OCI-LY7 (cell line): Measurements from ENCODE around the gene PANK4. TPM values are rescaled to one million over a fixed set of nuclear protein-coding genes. Genes with fewer than 3 reads are reported as not detected.

ENCODE experiments used
- BruUV-seq: library from RNA; stranded (reverse); fragments of 400-500 nt; replicated peaks from 2 replicates; lab custom pipeline; 2021; lab: Mats Ljungman, UMichigan
- CTCF ChIA-PET: fragments of 300-600 bp; sonication (Branson Sonifier 250); formaldehyde crosslinking; loops from one replicate; lab custom pipeline; 2022; ENCODE audit warnings: antibody characterized with exemption; ENCODE audit not compliant: unreplicated experiment; lab: Charles Lee
- POLR2A ChIA-PET: fragments of 300-600 bp; sonication (Branson Sonifier 250); formaldehyde crosslinking; loops from one replicate; lab custom pipeline; 2022; ENCODE audit warnings: antibody characterized with exemption; lab: Charles Lee
- DNase-seq: peaks from one replicate; pipeline ENCODE4 v3.0.0-alpha.2; 2015; ENCODE audit warnings: low spot score
- H2AFZ ChIP-seq: fragments of 200-600 bp; sonication (generic), shearing (Covaris generic); 2 replicates; pipeline ENCODE4 v1.6.1; 2014; ENCODE audit warnings: mild to moderate bottlenecking, antibody characterized with exemption, low read length, moderate library complexity
- H3K27ac ChIP-seq: fragments of 200-600 bp; sonication (generic); 2 replicates; pipeline ENCODE4 v1.5.1; 2014; ENCODE audit warnings: mixed run types, low read depth, mild to moderate bottlenecking, moderate library complexity, low read length, inconsistent platforms; ENCODE audit not compliant: poor library complexity, severe bottlenecking
- H3K36me3 ChIP-seq: fragments of 200-600 bp; sonication (generic); 2 replicates; pipeline ENCODE4 v1.6.1; 2014; ENCODE audit warnings: mild to moderate bottlenecking, antibody characterized with exemption, low read length, moderate library complexity, mixed read lengths; ENCODE audit not compliant: insufficient read depth
- H3K4me1 ChIP-seq: fragments of 200-600 bp; sonication (generic); 2 replicates; pipeline ENCODE4 v1.5.1; 2014; ENCODE audit warnings: mild to moderate bottlenecking, low read length; ENCODE audit not compliant: insufficient read depth, poor library complexity, severe bottlenecking
- H3K4me2 ChIP-seq: fragments of 200-600 bp; sonication (generic); 2 replicates; pipeline ENCODE4 v1.6.1; 2014; ENCODE audit warnings: mild to moderate bottlenecking, low read length
- H3K4me3 ChIP-seq: fragments of 200-600 bp; sonication (generic); 2 replicates; pipeline ENCODE4 v1.5.1; 2014; ENCODE audit warnings: mild to moderate bottlenecking, low read depth, low read length; ENCODE audit not compliant: poor library complexity, severe bottlenecking
- H3K79me2 ChIP-seq: fragments of 200-600 bp; sonication (generic); 2 replicates; pipeline ENCODE4 v1.6.1; 2016; ENCODE audit warnings: low read depth, mild to moderate bottlenecking, low read length, moderate library complexity, mixed read lengths; ENCODE audit not compliant: insufficient read depth
- H3K9me2 ChIP-seq: fragments of 200-600 bp; sonication (generic); 2 replicates; pipeline ENCODE4 v1.6.1; 2016; ENCODE audit warnings: mild to moderate bottlenecking, low read length, mixed read lengths; ENCODE audit not compliant: insufficient read depth
- H3K9me3 ChIP-seq: fragments of 200-600 bp; sonication (generic); 2 replicates; pipeline ENCODE4 v1.6.1; 2014; ENCODE audit warnings: mild to moderate bottlenecking, mixed run types, low read length, mixed read lengths
- H4K20me1 ChIP-seq: fragments of 200-600 bp; sonication (generic); 2 replicates; pipeline ENCODE4 v1.6.1; 2014; ENCODE audit warnings: mild to moderate bottlenecking, antibody characterized with exemption, low read length, moderate library complexity, mixed read lengths; ENCODE audit not compliant: insufficient read depth
- CTCF ChIP-seq: fragments of 200-600 bp; sonication (generic); conservative IDR thresholded peaks from 2 replicates; pipeline ENCODE4 v1.5.1; 2014; ENCODE audit warnings: mild to moderate bottlenecking, antibody characterized with exemption, low read length, moderate library complexity, mixed read lengths
- EZH2phosphoT487 ChIP-seq: fragments of 200-600 bp; sonication (generic); IDR thresholded peaks from 2 replicates; pipeline ENCODE4 v1.6.1; 2018; ENCODE audit warnings: low read depth, borderline replicate concordance, mild to moderate bottlenecking, mixed run types, antibody characterized with exemption, low read length, moderate library complexity, mixed read lengths
- intact Hi-C: fragments of 100-400 bp; cut with micrococcal nuclease; formaldehyde crosslinking; loops from one replicate; pipeline ENCODE4 v1.10.0; 2022; ENCODE audit not compliant: unreplicated experiment
- total RNA-seq, 2 experiments: library from RNA; depleted of rRNA in 1 of 2; stranded (reverse); fragments of >200 nt in 1 of 2; shearing (Covaris generic) in 1 of 2; gene quantifications; 2 replicates each; pipeline ENCODE4 v1.2.3, GENCODE V29; 2014 to 2022

The PANK4 gene
- total RNA-seq, 2 experiments from 2014 or later = 49.1 to 55.9 TPM

- TF ChIP-seq EZH2phosphoT487 (no peak), CTCF (no peak)
- Histone ChIP-seq H3K4me2 (no peak overlapping the region), H2AFZ (no peak overlapping the region), H3K4me1 (no peaks in the 10 kb centered on the region), H3K79me2 (no peaks in the 10 kb centered on the region), H3K27ac (no peak overlapping the region), H4K20me1 (no peaks in the 10 kb centered on the region; the same call in 1 of the 2 replicates), H3K4me3 (no peak overlapping the region), H3K9me3 (no peaks in the 10 kb centered on the region), H3K9me2 (no peaks in the 10 kb centered on the region), H3K36me3 (peaks cover 89% of the 10 kb centered on the region)
- intact Hi-C loops = no loop called here
- ChIA-PET POLR2A (no interaction called here), CTCF (no interaction called here)
- no peak for DNase-seq
- BruUV-seq = no TSS peak
These were observed 13.5 kb downstream of the PANK4 start for GRCh38 chr1:2512862-2513421.

DNA sequence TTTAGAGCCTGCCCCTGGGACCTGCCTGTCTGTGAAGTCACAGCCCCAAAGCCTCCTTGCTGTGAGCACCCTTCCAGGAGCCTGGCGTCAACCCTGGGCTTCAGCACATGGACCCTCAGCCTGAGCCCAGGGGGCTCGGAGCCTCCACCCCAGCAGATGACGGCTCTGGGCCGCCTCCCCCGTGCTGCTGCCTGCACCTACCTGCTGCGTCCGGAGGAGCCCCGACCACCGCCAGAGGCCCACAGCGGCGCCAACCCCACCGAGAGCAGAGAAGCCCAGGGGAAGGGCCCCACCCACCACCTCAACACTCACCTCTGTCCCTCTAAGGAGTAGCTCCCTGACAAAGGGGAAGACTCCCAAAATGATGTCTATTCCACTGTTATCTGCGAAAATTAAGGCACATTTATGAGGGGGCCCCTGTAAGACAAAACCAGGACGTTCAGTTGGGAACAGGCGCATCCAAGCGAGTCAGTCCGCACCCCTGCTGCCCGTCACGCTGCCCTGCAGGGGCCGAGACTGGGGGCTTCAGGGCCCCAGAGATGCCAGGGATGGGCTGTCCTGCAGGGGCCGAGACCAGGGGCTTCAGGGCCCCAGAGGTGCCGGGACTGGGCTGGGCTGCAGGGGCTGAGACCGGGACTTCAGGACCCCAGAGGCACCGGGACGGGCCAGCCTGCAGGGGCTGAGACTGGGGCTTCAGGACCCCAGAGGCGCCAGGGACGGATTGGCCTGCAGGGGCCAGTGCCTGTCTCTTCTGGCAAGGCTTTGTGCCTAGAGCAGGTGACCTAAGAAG lies 15.8 kb downstream of the PANK4 start:
- Histone ChIP-seq H3K4me2 (no peak overlapping the region), H4K20me1 (no peaks in the 10 kb centered on the region; the same call in 1 of the 2 replicates), H3K4me3 (no peak overlapping the region), H3K36me3 (peaks cover 81% of the 10 kb centered on the region), H3K9me3 (no peaks in the 10 kb centered on the region), H2AFZ (no peak overlapping the region), H3K4me1 (no peaks in the 10 kb centered on the region), H3K9me2 (no peaks in the 10 kb centered on the region), H3K27ac (no peak overlapping the region), H3K79me2 (no peaks in the 10 kb centered on the region)
- CTCF ChIA-PET = no interaction called here
- POLR2A ChIA-PET = no interaction called here
- no peak for TF ChIP-seq CTCF
- no peak for TF ChIP-seq EZH2phosphoT487
- intact Hi-C loops = no loop called here
- no TSS peak for BruUV-seq
- DNase-seq = no peak

DNA sequence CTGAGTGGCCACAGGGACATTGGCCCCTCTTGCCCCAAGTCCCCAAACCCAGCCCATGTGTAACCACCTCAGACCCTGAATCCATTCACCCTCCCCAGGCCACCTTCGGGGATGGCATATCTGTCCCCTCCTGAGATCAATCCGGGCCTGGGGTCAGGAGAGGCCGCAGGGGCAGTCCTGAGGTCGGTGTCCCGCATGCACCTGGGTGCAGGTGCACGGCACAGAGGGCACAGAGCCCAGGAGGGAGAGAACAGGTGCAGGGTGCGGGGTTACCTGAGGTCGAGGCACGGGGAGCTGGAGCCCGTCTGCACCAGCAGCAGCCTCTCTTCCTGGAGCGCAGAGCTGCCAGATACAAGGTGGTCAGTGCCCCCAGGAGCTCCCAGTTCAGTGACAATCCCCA lies 16.8 kb downstream of the PANK4 start:
- no peaks in the 10 kb centered on the region for H3K79me2 ChIP-seq
- no peak overlapping the region for H3K4me2 ChIP-seq
- TF ChIP-seq EZH2phosphoT487 = no peak
- no peak for TF ChIP-seq CTCF
- H4K20me1 ChIP-seq = no peaks in the 10 kb centered on the region; the same call in 1 of the 2 replicates
- no peak overlapping the region for H2AFZ ChIP-seq
- no peaks in the 10 kb centered on the region for H3K9me2 ChIP-seq
- BruUV-seq = no TSS peak
- no peaks in the 10 kb centered on the region for H3K9me3 ChIP-seq
- POLR2A ChIA-PET = no interaction called here
- DNase-seq = no peak
- CTCF ChIA-PET = no interaction called here
- intact Hi-C loops = no loop called here
- H3K4me3 ChIP-seq = no peak overlapping the region
- peaks cover 71% of the 10 kb centered on the region for H3K36me3 ChIP-seq
- no peaks in the 10 kb centered on the region for H3K4me1 ChIP-seq
- H3K27ac ChIP-seq = no peak overlapping the region
